HL-60 (cell line): ENCODE results near the gene ARF1.

Experiments
- CTCF ChIP-seq: IDR thresholded peaks from one replicate; pipeline ENCODE4 v1.5.1; 2011; ENCODE audit warnings: low read length, control low read depth, inconsistent platforms; ENCODE audit not compliant: insufficient read depth
- GABPA ChIP-seq: IDR thresholded peaks from 2 replicates; pipeline ENCODE4 v1.6.1; 2012; ENCODE audit warnings: low read depth
- POLR2AphosphoS5 ChIP-seq: IDR thresholded peaks from 2 replicates; pipeline ENCODE4 v1.6.1; 2012; ENCODE audit warnings: low read depth
- TF ChIP-seq, protein P1 (sequence below): IDR thresholded peaks from 2 replicates; pipeline ENCODE4 v1.6.1; 2012; ENCODE audit warnings: low read depth; ENCODE audit not compliant: insufficient replicate concordance

DNA sequence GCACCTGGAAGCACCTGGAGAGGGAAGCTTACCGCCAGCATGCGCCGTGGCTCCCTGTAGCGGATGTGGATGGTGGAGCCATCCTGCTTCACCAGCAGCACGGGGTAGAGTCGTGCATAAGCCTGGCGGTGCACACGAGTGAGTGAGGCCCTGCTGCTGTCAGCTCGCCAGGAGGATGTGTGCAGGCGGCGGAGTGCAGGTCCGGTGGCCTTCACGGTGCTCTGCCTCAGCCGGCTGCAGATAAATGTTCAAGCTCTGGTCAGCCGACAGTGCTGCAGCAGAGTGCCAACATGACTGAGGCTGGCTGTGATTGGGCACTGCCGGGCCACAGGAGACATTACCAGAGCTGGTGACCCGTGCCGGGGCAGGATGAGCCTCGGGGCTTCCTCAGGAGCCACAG is 25.1 kb downstream of the ARF1 start:
- TF ChIP-seq CTCF (no peak), POLR2AphosphoS5 (no peak), GABPA (no peak)
- TF ChIP-seq, protein P1, sequence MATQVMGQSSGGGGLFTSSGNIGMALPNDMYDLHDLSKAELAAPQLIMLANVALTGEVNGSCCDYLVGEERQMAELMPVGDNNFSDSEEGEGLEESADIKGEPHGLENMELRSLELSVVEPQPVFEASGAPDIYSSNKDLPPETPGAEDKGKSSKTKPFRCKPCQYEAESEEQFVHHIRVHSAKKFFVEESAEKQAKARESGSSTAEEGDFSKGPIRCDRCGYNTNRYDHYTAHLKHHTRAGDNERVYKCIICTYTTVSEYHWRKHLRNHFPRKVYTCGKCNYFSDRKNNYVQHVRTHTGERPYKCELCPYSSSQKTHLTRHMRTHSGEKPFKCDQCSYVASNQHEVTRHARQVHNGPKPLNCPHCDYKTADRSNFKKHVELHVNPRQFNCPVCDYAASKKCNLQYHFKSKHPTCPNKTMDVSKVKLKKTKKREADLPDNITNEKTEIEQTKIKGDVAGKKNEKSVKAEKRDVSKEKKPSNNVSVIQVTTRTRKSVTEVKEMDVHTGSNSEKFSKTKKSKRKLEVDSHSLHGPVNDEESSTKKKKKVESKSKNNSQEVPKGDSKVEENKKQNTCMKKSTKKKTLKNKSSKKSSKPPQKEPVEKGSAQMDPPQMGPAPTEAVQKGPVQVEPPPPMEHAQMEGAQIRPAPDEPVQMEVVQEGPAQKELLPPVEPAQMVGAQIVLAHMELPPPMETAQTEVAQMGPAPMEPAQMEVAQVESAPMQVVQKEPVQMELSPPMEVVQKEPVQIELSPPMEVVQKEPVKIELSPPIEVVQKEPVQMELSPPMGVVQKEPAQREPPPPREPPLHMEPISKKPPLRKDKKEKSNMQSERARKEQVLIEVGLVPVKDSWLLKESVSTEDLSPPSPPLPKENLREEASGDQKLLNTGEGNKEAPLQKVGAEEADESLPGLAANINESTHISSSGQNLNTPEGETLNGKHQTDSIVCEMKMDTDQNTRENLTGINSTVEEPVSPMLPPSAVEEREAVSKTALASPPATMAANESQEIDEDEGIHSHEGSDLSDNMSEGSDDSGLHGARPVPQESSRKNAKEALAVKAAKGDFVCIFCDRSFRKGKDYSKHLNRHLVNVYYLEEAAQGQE: no peak
